DMS53 treated with DMSO at 0.1 percent for 48 hours (cell line): ENCODE measurements around the gene PCK1.

Experiments
- DNase-seq: peaks from one replicate; lab custom pipeline; 2025; ENCODE audit not compliant: unreplicated experiment; lab: John Stamatoyannopoulos, UW

PCK1 gene

DNA sequence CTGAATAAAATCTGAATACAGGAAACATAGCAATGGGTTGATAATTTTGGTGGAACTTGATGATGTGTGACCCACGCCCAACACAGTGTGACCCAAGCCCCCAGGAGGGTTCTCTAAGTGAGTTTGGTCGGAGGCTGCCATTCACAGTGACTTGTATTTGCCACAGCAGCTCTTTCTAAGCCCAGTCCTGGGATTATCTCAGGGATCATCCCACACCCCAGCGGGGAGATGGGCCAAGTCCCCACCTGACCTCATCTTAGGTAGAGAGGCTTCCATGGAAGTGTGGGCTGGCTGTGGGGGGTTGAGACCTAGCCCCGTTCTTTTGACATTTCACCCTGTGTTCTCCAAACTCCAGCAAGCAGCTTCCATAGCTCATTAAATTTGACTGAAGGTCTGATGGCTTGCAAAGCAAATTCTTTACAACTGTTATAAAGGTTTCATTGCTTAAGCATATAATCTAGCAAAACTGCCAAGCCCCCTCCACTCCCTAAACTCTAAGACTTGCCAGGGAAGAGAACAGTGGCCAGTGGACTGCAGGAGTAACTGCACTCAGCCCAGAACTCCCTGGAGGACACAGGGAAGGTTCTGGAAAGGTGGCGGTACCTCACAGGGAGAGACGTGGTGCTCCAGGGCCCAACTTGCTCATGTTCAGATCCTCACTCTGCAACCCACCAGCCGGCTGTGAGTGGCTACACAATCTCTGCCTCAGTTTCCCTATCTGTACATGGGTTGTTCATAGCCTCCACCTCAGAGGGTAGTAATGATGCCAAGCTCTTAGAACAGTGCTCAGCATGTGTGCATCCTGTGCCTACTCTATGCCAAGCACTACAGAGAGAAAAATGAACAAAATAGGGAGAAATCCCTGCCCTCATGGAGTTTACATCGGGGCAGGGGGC is 1.0 kb upstream of the PCK1 start:
- no peak for DNase-seq

DNA sequence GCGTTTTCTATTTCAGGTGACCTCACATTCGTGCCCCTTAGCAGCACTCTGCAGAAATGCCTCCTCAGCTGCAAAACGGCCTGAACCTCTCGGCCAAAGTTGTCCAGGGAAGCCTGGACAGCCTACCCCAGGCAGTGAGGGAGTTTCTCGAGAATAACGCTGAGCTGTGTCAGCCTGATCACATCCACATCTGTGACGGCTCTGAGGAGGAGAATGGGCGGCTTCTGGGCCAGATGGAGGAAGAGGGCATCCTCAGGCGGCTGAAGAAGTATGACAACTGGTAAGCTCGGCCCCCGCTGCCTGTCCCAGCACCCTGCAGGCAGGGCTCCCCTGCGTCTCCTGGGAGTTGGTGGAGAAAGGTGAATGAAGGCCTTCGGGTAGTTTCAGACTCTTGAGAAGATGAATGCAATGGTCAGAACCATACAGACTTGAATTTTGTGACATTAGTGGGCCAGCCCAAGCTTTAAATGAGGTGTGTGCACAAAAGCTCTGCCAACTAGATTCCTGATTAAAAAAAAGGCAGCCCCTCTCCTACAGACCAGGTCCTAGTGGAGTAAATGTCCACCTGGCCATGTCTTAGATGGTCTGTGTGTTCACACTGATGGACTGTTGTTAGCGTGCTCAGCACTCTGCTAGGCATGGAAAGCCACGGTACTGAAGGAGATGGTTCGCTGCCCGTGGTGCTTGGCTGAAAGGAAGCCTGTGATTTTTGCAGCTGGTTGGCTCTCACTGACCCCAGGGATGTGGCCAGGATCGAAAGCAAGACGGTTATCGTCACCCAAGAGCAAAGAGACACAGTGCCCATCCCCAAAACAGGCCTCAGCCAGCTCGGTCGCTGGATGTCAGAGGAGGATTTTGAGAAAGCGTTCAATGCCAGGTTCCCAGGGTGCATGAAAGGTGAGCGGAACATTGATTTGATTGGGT is 708 bp downstream of the PCK1 start:
- no peak for DNase-seq

DNA sequence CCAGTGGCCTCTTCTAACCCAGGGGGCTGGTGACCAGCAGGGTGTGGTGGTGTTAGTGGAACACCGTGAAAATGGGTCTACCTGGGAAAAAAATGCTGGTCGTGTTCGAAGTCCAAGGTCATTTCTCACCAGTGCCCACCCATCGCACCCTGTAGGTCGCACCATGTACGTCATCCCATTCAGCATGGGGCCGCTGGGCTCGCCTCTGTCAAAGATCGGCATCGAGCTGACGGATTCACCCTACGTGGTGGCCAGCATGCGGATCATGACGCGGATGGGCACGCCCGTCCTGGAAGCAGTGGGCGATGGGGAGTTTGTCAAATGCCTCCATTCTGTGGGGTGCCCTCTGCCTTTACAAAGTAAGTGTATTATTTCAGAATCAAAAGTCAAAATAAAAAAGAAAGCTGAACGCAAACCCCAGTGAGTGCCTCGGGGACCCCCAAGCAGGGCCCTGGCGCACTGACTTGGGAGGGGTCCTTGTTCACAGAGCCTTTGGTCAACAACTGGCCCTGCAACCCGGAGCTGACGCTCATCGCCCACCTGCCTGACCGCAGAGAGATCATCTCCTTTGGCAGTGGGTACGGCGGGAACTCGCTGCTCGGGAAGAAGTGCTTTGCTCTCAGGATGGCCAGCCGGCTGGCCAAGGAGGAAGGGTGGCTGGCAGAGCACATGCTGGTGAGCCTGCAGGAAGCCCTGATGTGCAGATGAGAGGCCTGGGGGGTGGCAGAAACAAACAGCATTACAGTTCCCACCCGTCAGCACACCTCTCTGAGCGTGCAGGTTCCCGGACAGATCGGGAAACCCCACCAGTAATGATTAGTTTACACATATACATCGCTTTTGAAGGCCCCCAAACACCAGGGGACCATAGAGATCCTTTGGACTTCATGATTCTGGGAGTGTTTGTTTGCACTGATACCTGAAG is 1.9 kb downstream of the PCK1 start:
- no peak for DNase-seq

DNA sequence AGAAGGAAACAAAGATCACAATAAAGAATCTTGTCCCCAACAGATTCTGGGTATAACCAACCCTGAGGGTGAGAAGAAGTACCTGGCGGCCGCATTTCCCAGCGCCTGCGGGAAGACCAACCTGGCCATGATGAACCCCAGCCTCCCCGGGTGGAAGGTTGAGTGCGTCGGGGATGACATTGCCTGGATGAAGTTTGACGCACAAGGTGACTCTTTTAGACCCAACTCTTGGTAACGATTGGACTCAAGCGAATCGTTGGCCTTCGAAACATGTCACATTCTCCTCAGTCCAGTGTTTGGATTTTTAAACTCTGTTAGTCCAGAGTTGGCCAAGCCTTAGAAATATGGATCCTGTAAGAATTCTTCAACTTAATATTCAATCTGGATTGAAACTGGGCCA is 2.6 kb downstream of the PCK1 start:
- DNase-seq: no peak

DNA sequence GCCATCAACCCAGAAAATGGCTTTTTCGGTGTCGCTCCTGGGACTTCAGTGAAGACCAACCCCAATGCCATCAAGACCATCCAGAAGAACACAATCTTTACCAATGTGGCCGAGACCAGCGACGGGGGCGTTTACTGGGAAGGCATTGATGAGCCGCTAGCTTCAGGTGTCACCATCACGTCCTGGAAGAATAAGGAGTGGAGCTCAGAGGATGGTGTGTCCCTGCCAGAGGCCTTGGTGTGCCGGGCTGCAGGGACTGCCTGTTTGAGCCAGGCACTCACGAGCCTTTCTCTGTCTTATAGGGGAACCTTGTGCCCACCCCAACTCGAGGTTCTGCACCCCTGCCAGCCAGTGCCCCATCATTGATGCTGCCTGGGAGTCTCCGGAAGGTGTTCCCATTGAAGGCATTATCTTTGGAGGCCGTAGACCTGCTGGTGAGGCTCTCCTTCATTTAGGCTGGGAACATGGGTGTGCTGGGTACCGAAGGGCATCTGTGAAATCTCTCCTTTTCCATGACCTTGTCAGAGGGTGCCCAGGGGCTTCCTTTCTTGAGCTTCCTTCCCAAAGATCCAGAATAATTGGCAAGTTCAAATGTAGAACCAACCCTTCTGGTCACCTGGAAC is 3.4 kb downstream of the PCK1 start:
- no peak for DNase-seq

DNA sequence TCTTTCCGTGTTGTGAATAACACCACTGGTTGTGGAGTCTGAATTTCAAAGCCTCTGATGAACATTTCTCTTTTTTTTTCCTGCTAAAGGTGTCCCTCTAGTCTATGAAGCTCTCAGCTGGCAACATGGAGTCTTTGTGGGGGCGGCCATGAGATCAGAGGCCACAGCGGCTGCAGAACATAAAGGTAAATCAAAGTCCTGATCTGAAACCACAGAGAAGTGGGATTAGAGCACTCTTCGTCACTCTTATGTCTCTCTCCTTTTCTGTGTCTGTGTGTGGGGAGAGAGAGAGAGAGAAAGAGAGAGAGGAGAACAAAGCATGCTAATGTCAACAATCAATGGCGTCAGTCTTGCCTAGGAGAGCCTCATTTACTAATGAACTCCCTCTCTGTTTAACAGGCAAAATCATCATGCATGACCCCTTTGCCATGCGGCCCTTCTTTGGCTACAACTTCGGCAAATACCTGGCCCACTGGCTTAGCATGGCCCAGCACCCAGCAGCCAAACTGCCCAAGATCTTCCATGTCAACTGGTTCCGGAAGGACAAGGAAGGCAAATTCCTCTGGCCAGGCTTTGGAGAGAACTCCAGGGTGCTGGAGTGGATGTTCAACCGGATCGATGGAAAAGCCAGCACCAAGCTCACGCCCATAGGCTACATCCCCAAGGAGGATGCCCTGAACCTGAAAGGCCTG is 4.2 kb downstream of the PCK1 start:
- DNase-seq: no peak

DNA sequence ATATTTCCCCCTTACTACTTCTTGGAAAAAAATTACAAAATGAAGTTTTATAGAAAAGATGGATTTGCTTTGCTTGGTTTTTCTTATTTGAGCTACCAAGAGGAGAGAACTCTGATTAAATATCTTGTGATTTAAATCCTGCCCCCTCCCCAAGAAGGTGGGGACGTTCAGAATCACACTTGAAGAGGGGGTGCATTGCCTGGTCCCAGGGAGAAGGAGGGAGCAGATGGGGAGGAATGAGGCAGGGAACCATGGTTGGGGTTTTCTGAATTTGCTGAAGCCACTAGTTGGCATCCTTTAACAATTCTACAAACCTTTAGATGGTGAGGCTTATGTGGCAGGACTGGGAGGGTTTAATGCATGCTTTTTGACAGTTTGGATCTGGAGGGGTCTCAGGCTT is 5.5 kb downstream of the PCK1 start:
- DNase-seq: no peak

DNA sequence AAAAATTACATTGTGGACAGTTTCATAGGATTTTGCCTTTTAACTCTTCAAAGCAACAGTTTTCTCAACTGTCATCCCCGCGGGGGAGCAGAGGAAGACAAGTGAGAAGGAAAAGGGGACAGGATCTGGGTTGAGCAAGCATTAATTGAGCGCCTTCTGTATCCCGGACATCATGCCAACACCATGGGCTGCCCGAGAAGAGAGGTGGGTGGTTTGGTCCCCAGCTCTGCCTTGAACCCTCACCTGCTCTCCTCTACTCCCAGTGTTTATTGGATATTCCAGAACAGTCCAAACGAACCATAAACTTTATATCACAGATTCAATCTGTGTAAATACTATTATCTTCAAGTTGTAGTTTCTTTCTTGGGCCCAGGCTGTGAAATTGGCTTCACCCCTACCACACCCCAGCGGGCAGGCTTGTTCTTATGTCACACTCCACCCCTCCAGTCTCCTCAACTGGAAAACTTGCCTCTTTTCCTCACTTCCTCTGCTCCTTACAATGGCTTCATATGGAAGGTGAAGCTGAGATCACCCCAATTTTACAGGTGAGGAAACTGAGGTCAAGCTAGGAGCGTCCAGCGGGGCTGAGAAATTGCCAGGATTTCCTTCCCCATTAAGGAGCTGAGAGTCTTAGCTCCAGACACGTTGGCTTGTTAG is 6.0 kb downstream of the PCK1 start:
- no peak for DNase-seq

DNA sequence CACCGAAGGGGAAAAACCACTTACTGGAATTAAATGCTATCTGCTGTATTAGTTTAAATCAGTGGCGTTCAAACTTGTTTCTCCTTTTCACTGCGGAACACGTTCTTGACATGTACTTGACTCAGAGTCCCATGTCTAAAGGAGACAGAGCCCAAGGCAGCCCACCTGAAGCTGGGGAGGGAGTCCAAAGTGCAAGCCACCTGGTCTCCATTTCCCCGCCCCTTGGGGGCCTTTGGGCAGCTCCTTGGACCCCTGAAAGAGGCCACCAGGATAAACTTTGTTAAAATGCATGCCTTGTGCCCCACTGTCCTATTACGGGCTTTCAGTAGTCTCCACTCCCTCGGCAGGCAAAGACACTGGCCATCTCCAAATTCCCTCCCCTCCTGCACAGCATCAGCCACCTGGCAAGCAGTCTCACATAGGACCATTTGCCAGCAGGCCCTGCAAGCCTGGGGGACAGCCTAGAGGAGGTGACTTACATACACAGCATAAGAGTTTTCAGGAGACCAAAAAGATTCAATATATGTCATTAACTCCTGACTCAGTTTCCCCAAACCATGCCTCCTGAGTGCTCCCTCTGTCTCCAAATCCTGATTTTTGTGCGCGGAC is 6.7 kb downstream of the PCK1 start:
- no peak for DNase-seq

DNA sequence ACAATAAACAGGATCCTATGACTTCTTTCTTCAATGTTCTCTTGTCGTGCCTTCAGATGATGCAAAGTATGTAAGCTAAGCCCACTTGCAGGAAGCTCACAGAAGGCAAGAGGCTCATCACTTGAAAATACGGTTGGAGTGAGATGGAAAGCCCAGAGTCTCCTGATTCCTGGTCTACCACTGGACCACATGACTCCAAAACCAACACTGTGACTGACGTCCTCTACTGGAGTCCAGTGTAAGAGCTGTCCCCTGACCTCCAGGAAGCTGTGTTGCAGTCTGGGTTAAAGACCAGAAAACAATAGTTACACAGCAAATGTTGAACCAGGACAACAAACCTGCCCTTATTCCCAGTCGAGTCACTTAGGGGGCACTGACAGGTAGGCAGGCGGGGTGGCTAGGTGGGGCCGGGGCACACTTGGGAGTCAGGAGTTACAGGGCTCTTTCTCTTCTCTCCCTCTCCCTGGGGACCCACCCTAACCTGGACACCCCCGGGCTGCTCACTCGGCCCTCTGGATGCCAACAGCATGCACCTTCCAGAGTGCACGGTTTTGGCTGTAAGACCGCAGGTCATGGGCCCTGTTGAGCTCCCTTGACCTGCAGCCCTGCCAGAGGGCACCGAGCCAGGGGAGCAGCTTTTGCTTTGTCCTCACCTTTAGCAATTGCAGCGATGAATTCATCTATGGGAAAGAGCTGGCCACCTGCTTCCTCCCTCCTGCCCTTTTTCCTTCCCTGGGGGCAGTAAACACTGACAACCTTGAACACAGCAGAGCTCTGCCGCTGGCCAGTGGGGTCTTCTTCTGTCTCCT is 7.4 kb downstream of the PCK1 start:
- no peak for DNase-seq

DNA sequence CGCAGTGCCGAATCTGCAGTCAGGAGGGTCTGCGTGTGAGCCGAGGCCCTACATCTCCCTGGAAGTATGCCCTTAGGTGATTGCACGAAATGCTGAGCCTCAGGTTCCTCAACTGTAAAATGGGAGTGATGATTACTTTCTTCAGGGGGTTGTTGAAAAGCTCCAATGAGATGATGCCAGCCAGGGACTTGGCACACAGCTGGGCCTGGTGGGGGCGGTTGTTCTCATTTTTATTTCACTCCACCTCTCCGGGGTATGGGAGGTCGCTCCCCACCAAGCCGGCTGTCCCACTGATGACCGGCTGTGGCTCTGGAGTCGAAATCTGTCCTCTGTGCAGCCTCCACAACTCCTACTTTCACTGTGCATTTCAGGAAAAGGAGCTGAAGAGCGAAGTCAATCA is 8.1 kb downstream of the PCK1 start:
- DNase-seq: no peak

DNA sequence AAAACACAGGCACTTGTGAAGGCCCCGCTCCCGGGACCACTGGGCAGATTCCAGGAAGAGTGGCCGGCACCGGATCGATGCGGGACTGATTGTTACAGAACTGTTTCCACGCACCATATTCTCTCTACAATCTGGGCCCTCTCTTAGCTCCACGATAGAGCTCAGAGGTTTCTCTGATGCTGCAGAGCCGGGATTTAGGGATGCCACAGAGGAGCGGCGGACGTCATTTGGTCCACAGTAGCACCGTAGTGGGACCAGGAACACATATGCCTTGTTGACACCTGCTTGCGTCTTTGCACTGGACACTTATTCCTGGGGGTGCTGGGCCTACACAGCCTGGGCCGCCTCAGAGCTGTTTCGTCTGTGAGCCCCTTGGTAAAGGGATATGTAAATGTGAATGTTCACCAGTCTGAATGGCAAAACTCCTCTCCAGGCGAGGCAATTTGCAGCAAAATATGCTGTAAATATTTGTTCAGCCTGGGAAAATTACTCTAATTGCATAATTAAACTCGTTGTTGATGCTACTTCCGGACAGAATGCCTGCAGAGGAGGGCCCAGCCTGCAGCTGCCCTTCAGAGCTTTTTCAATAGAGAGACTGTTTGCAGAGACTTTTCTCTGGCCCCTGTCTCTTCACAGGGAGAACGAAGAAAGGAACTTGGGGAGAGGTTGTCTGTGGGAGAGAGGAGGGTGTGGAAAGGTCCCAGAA is 9.4 kb downstream of the PCK1 start:
- no peak for DNase-seq

DNA sequence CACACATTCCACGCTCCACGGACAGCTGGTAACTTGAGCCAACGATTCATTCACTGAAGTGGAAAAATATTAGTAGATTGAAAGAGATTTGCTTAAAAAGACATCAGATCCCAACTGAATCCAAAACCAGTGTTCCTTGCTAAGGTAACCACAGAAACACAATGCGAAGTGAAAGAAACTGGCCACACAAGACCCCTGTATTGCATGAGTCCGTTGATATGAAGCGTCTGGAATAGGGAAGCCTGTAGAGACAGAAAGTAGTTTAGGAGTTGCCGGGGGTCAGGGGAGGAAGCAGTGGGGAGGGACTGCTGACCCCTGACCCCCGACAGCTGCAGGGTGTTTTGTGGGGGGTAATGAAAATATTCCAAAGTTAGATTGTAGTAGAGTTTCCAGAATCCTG is 10.0 kb downstream of the PCK1 start:
- no peak for DNase-seq

DNA sequence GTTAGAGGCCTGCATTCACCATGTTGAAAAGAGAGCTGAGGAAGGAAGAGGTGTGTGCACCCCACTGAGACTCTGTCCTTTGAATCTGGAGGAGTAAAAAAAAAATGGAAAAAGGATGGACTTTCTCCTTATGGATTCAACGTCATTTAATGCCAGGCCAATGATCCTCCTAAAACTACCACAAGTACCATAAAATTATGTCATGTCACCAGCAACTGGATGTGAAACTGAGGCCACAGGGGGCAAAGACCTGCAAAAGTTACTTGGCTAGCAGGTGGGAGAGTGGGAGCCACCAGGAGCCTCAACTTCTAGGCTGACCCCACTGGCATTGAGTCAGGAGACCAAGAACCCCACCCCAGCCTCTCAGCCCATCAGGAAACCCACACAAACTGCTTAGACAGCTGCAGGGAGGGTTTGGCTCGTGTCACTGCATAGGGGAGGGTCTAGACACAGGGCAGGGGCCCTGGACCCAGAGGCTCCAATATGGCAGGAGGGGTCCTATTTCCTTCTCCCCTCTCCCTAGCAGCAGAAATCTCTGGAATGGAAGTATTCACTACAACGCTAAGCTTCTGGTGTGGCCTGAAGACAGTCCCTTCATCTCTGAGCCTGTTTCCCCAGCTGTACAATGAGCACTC is 11.0 kb downstream of the PCK1 start:
- DNase-seq: no peak

DNA sequence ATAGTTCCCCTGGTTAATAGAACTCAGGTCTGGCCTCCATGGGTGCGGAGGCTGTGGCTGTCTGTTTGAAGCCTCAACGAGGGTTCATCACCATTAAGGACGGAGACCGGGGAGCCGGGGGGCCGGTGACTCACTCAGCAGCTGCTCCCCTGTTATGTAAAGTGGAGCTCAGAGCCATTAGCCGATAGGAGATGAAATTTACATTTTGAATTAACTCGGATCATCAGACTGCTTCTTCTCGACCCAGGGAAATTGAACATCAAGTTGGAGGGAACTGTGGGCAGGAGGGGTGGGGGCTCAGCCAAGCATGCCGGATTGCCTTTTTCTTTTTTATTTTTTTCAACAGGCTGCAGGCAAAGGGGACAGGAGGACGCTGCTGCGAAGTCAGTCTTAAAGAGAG is 12.3 kb downstream of the PCK1 start:
- DNase-seq: no peak

DNA sequence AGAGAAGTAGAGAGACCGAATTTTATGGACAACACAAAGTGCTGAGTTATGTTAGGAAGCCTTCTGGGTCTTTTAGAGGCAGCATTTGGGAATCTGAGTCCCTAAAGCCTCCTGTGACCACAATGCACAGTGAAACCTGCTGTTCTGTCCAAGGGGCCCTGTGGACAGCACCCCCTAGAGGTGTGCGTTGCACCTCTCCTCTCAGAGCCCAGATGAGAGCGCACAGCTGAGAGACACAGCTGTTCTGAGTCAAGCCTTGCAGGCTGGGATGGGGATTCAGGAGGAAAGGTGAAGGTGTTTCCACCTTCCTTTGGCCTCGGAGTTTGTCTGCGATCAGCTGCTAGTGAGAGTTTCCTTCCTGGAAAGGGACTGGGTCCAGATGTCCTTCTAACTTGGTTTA is 13.0 kb downstream of the PCK1 start:
- no peak for DNase-seq

DNA sequence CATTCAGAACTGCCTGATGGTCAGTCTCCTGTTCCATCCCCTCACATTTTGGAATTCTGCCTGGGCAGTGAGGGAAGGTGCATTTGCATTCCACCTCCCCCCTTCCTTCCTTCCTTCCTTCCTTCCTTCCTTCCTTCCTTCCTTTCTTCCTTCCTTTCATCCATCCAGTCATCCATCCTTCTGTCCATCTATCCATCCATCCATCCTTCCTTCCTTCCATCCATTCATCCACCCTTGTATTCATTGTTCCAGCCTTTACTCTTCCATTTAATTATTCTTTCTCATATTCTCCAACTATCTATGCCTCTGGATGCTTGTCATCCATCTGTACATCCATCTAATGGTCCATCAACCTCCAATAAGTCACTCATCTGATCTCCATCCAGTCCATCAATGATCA is 14.0 kb downstream of the PCK1 start:
- DNase-seq: no peak
